Tibial nerve (tissue), 4 donors: Measurements from ENCODE around the gene RCC2.

Experiments
- EP300 ChIP-seq, 2 donors: sonication (generic); formaldehyde crosslinking; IDR thresholded peaks; one replicate each; pipeline ENCODE4 v1.6.1; 2017; ENCODE audit warnings: antibody characterized with exemption in 2 of 2, mild to moderate bottlenecking in 1 of 2
- POLR2A ChIP-seq, 2 donors: fragments of 450-650 bp; IDR thresholded peaks; one replicate each; pipeline ENCODE4 v1.6.1; 2017; ENCODE audit warnings: antibody characterized with exemption in 2 of 2, mild to moderate bottlenecking in 2 of 2, moderate library complexity in 2 of 2
- TF ChIP-seq, protein P1 (sequence below), 5 experiments: fragments of 200-600 bp in 3 of 5; fragments of 450-650 bp in 2 of 5; sonication (generic) in 3 of 5; IDR thresholded peaks; one replicate each; pipeline ENCODE4 v1.5.1; 2016 to 2019; ENCODE audit warnings: antibody characterized with exemption in 5 of 5, mild to moderate bottlenecking in 3 of 5, moderate library complexity in 2 of 5

GRCh38 chr1:17427696-17428660, 11.5 kb downstream of the RCC2 start:
- no peak for TF ChIP-seq POLR2A (IDR thresholded peaks at IDR 0.05)
- TF ChIP-seq, protein P1, sequence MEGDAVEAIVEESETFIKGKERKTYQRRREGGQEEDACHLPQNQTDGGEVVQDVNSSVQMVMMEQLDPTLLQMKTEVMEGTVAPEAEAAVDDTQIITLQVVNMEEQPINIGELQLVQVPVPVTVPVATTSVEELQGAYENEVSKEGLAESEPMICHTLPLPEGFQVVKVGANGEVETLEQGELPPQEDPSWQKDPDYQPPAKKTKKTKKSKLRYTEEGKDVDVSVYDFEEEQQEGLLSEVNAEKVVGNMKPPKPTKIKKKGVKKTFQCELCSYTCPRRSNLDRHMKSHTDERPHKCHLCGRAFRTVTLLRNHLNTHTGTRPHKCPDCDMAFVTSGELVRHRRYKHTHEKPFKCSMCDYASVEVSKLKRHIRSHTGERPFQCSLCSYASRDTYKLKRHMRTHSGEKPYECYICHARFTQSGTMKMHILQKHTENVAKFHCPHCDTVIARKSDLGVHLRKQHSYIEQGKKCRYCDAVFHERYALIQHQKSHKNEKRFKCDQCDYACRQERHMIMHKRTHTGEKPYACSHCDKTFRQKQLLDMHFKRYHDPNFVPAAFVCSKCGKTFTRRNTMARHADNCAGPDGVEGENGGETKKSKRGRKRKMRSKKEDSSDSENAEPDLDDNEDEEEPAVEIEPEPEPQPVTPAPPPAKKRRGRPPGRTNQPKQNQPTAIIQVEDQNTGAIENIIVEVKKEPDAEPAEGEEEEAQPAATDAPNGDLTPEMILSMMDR (IDR thresholded peaks at IDR 0.05) = no peak
- TF ChIP-seq EP300 (IDR thresholded peaks at IDR 0.05) = no peak
